Stimulated activated CD8-positive, alpha-beta memory T cell treated with anti-CD3 and anti-CD28 coated beads, Interleukin-7, amount 100 ng/mL, for 1 hour (primary cell): ENCODE measurements around the gene PTPRD.

Experiments used
- DNase-seq, 2 donors: peaks; one replicate each; pipeline ENCODE4 v3.0.0-alpha.2; 2020; ENCODE audit warnings: low read depth in 2 of 2

Gene PTPRD

GRCh38 chr9:8337834-8338766 lies 2274.7 kb downstream of the PTPRD start:
- DNase-seq, result no peak

GRCh38 chr9:8332871-8333270 lies 2279.9 kb downstream of the PTPRD start:
- DNase-seq, result no peak

GRCh38 chr9:8332331-8332650 lies 2280.5 kb downstream of the PTPRD start:
- DNase-seq, result no peak

- DNase-seq, result no peak
Measured at GRCh38 chr9:8331507-8332330, 2281.1 kb downstream of the PTPRD start.

GRCh38 chr9:8329561-8330283 lies 2283.1 kb downstream of the PTPRD start:
- no peak for DNase-seq

GRCh38 chr9:8315211-8315610 lies 2297.6 kb downstream of the PTPRD start:
- no peak for DNase-seq

GRCh38 chr9:8309258-8309657 lies 2303.5 kb downstream of the PTPRD start:
- DNase-seq, result no peak

GRCh38 chr9:8304720-8305119 lies 2308.1 kb downstream of the PTPRD start:
- DNase-seq, result no peak

GRCh38 chr9:8301296-8301695 lies 2311.5 kb downstream of the PTPRD start:
- DNase-seq, result no peak

- DNase-seq, result no peak
Measured at GRCh38 chr9:8297047-8297446, 2315.8 kb downstream of the PTPRD start.

- no peak for DNase-seq
Measured at GRCh38 chr9:8292657-8293056, 2320.1 kb downstream of the PTPRD start.

- no peak for DNase-seq
Measured at GRCh38 chr9:8289681-8290080, 2323.1 kb downstream of the PTPRD start.

GRCh38 chr9:8287970-8288369 lies 2324.8 kb downstream of the PTPRD start:
- no peak for DNase-seq

GRCh38 chr9:8287501-8287900 lies 2325.3 kb downstream of the PTPRD start:
- no peak for DNase-seq

- no peak for DNase-seq
Measured at GRCh38 chr9:8284884-8285283, 2327.9 kb downstream of the PTPRD start.

- no peak for DNase-seq
Measured at GRCh38 chr9:8282535-8282934, 2330.3 kb downstream of the PTPRD start.

GRCh38 chr9:8280811-8281210 lies 2332.0 kb downstream of the PTPRD start:
- DNase-seq, result no peak

- no peak for DNase-seq
Measured at GRCh38 chr9:8278048-8278447, 2334.8 kb downstream of the PTPRD start.

GRCh38 chr9:8270235-8270634 lies 2342.6 kb downstream of the PTPRD start:
- DNase-seq, result no peak

- DNase-seq, result no peak
Measured at GRCh38 chr9:8268881-8269280, 2343.9 kb downstream of the PTPRD start.

GRCh38 chr9:8268216-8268878 lies 2344.5 kb downstream of the PTPRD start:
- DNase-seq, result no peak

GRCh38 chr9:8267636-8268035 lies 2345.2 kb downstream of the PTPRD start:
- no peak for DNase-seq
